ENCODE data around the gene VSTM2L.
A peak's percentile ranks its signal among the peaks of the same experiment; 100 is the strongest.

The VSTM2L gene

DNA sequence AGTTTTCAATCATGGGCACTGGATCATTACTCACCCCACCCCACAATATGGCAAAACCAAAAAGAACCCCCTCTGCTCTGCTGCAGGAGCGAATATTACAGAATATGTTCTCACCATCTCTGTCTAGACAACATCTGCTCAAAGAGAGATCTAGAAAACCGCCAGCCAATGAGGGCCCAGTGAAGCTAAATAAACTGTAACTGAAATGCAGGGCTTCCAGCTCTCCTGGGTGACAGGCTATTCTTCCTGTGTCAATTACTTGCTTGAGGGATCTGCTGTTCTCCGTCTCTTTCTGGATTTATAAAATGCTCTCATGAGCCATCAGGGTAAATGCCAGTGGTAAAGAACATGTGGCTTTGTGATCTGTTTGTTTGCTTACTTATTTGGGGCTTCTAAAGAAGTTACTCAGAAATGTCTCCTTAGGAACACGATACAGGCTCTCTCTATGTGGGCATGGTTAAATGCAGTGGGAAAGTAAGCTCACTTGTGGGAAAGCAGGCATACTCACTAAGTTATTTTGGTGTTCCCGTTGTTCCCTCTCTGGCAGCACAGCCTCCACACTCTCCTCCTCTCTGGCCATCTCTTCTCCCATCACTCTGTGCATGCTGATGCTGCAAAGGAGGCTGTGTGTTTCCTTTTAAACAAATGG is 85.5 kb downstream of the VSTM2L start:
- no peak for DNase-seq (ENCODE audit: low read depth)

DNA sequence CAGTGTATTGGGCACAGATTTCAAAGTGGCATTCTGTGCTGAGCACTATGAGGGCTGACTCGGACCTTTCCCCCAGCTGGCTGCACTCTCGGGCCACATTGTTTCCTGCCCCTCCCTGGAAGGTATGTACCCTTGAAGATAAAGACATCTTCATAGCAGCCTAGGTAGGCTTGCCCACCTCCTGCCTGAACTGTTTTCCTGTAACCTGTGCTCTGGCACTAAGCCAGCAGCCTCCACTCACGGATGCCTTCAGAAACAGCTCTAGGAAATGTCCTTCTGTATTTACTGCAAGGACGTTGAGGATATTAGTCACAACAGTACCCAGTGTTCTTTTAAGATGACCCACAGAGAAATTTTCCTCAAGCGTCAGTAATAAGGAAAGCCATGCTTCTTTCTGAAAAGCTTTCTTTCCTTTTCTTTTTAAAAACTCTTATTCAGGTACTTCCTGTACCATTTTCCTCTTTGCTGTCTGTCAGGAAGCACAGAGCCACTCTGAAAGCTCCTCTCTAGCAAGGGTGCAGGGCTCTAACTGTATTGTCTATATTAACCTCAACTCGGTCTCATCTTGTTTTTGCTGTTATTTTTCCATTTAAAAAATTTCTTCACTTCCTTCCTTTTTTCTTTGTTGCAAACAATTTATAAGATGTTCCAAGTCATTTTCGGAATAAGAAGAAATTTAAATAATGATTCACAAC is 86.8 kb downstream of the VSTM2L start:
- DNase-seq (ENCODE audit: low read depth) = no peak

- DNase-seq (ENCODE audit: low read depth) = peak; percentile 50
Measured at GRCh38 chr20:37990571-37991151, 87.7 kb downstream of the VSTM2L start.

DNA sequence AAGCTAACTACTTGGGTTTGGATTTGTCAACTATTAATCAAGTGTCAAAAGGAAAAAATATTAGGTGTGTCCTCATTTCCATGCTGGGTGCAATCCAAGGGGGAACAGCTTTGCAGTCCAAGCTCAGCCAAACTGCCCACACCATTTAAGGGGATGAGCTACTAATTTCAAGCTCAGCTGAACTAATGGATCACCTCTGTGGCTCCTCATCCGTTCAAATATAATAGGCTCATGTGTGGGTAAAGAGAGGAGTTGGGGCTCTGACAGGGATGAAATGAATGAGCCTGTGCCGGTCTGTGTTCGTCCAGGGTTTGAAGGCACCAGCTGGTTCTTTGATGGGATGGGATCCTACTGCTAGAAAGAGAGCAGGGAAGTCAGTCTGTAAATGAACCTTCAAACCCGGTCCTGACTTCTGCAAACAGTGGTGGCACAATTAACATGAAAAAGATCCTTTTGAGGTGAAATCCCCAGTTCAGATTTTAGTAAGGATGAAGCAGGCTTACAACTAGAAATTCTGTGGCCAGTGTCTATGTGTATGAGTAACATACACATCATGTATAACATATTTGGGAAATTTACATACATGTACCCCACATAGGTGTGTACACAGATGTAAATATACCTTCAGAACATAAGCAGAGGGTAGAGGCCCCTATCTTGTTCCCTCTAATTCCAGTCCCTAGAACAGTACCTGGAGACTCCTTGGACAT is 88.4 kb downstream of the VSTM2L start:
- no peak for DNase-seq (ENCODE audit: low read depth)

- no peak for DNase-seq (ENCODE audit: low read depth)
Measured at GRCh38 chr20:37991908-37992307, 89.0 kb downstream of the VSTM2L start.

GRCh38 chr20:37992802-37993409 is 90.0 kb downstream of the VSTM2L start:
- no peak for DNase-seq (ENCODE audit: low read depth)

GRCh38 chr20:37994512-37994911 is 91.6 kb downstream of the VSTM2L start:
- no peak for DNase-seq (ENCODE audit: low read depth)

All from activated gamma-delta T cell treated with anti-CD3 and anti-CD28 coated beads, Interleukin-2, amount 50 U/mL, for 16 hours (primary cell).